H1 (cell line): ENCODE measurements around the gene LARP6. TPM values are rescaled to one million over a fixed set of nuclear protein-coding genes. Genes with fewer than 3 reads are reported as not detected.

ENCODE experiments used
- CTCF ChIA-PET: fragments of 300-600 bp; sonication (Branson Sonifier 250); formaldehyde crosslinking; loops from one replicate; lab custom pipeline; 2021; ENCODE audit not compliant: partially characterized antibody; lab: Charles Lee
- POLR2A ChIA-PET: fragments of 300-600 bp; sonication (Branson Sonifier 250); formaldehyde crosslinking; loops from one replicate; lab custom pipeline; 2021; ENCODE audit warnings: inconsistent platforms; ENCODE audit not compliant: partially characterized antibody; lab: Charles Lee
- DNase-seq, 2 experiments: peaks; one replicate each; pipeline versions ENCODE4 v3.0.0 to v3.0.0-alpha.2; 2010 to 2022; ENCODE audit warnings: low spot score in 2 of 2, low read depth in 1 of 2, mixed read lengths in 1 of 2
- FAIRE-seq: peaks from 2 replicates; lab custom pipeline; 2011; peaks lifted over from hg19 to GRCh38; lab: Jason Lieb, UNC
- H2AFZ ChIP-seq: 2 replicates; pipeline ENCODE4 v1.8.1; 2012; ENCODE audit warnings: low read length, inconsistent platforms
- H2AK5ac ChIP-seq: 2 replicates; pipeline ENCODE4 v1.6.1; 2013; ENCODE audit warnings: low read depth, low read length
- H2BK120ac ChIP-seq: replicated peaks from 2 replicates; pipeline ENCODE3; 2013; ENCODE audit warnings: low read depth, low read length, inconsistent platforms
- H2BK12ac ChIP-seq: 2 replicates; pipeline ENCODE4 v1.6.1; 2013; ENCODE audit warnings: low read depth, low read length
- H2BK15ac ChIP-seq: 2 replicates; pipeline ENCODE4 v1.6.1; 2013; ENCODE audit warnings: low read length
- H2BK20ac ChIP-seq: 2 replicates; pipeline ENCODE4 v1.6.1; 2013; ENCODE audit warnings: low read length
- H2BK5ac ChIP-seq: 2 replicates; pipeline ENCODE4 v1.6.1; 2013; ENCODE audit warnings: low read depth, low read length
- H3K14ac ChIP-seq: 2 replicates; pipeline ENCODE4 v1.6.1; 2013; ENCODE audit warnings: inconsistent platforms; ENCODE audit not compliant: insufficient read length
- H3K18ac ChIP-seq: 2 replicates; pipeline ENCODE4 v1.6.1; 2013; ENCODE audit warnings: low read length; ENCODE audit errors: extremely low read depth
- H3K23ac ChIP-seq: 2 replicates; pipeline ENCODE4 v1.6.1; 2013; ENCODE audit warnings: inconsistent platforms; ENCODE audit not compliant: insufficient read length
- H3K23me2 ChIP-seq: 2 replicates; pipeline ENCODE4 v1.6.1; 2013; ENCODE audit warnings: low read depth, low read length
- H3K27ac ChIP-seq: 2 replicates; pipeline ENCODE4 v1.6.1; 2011; ENCODE audit warnings: low read depth, low read length, inconsistent platforms
- H3K27me3 ChIP-seq, 4 experiments: replicated peaks in 1 of 4; 1 replicate in 1 of 4; 2 replicates in 3 of 4; pipeline versions ENCODE4 v1.6.1 to v1.8.1; 2011 to 2013; ENCODE audit warnings: low read length in 3 of 4, mild to moderate bottlenecking in 3 of 4, inconsistent platforms in 2 of 4, mixed read lengths in 2 of 4, moderate library complexity in 1 of 4; ENCODE audit not compliant: control insufficient read depth in 3 of 4, insufficient read depth in 3 of 4; ENCODE audit errors: extremely low read depth in 1 of 4
- H3K36me3 ChIP-seq, 4 experiments: 2 replicates each; pipeline versions ENCODE4 v1.6.1 to v1.8.1; 2011 to 2013; ENCODE audit warnings: mild to moderate bottlenecking in 4 of 4, low read length in 3 of 4, moderate library complexity in 2 of 4, control low read depth in 1 of 4, inconsistent platforms in 1 of 4; ENCODE audit not compliant: insufficient read depth in 4 of 4, control insufficient read depth in 2 of 4
- H3K4ac ChIP-seq: replicated peaks from 2 replicates; pipeline ENCODE3; 2013; ENCODE audit warnings: low read length, low read depth, mixed read lengths, inconsistent platforms; ENCODE audit not compliant: insufficient read length
- H3K4me1 ChIP-seq, 4 experiments: replicated peaks in 1 of 4; 1 replicate in 1 of 4; 2 replicates in 3 of 4; pipeline versions ENCODE4 v1.6.1 to v1.8.1; 2011 to 2013; ENCODE audit warnings: low read length in 3 of 4, inconsistent platforms in 2 of 4, mixed read lengths in 1 of 4; ENCODE audit not compliant: insufficient read depth in 4 of 4, control insufficient read depth in 3 of 4
- H3K4me2 ChIP-seq, 2 experiments: 2 replicates each; pipeline versions ENCODE4 v1.6.1 to v1.8.1; 2011 to 2013; ENCODE audit warnings: low read depth in 2 of 2, low read length in 2 of 2, control low read depth in 1 of 2, inconsistent platforms in 1 of 2, mild to moderate bottlenecking in 1 of 2; ENCODE audit not compliant: insufficient read depth in 1 of 2
- H3K4me3 ChIP-seq, 4 experiments: fragments of 200-600, 300-600 bp in 1 of 4; sonication (generic), shearing (Covaris generic), sonication (Bioruptor Twin) in 1 of 4; 2 replicates each; pipeline versions ENCODE4 v1.5.1 to v1.8.1; 2011 to 2016; ENCODE audit warnings: low read length in 4 of 4, low read depth in 3 of 4, control low read depth in 2 of 4, inconsistent platforms in 2 of 4, mild to moderate bottlenecking in 2 of 4, mixed read lengths in 1 of 4, moderate library complexity in 1 of 4; ENCODE audit not compliant: insufficient read depth in 2 of 4; ENCODE audit errors: extremely low read depth in 1 of 4
- H3K56ac ChIP-seq: replicated peaks from 2 replicates; pipeline ENCODE3; 2013; ENCODE audit warnings: low read depth, mild to moderate bottlenecking, mixed read lengths, low read length, inconsistent platforms; ENCODE audit not compliant: insufficient read length
- H3K79me1 ChIP-seq: 2 replicates; pipeline ENCODE4 v1.6.1; 2013; ENCODE audit warnings: low read depth, low read length, control low read depth
- H3K79me2 ChIP-seq, 2 experiments: 2 replicates each; pipeline versions ENCODE4 v1.6.1 to v1.8.1; 2012 to 2013; ENCODE audit warnings: low read length in 2 of 2, mild to moderate bottlenecking in 2 of 2, inconsistent platforms in 1 of 2; ENCODE audit not compliant: insufficient read depth in 2 of 2, control insufficient read depth in 1 of 2
- H3K9ac ChIP-seq, 4 experiments: replicated peaks in 1 of 4; 1 replicate in 1 of 4; 2 replicates in 3 of 4; pipeline versions ENCODE4 v1.6.1 to v1.8.1; 2011 to 2013; ENCODE audit warnings: low read depth in 3 of 4, low read length in 3 of 4, control low read depth in 2 of 4, mild to moderate bottlenecking in 2 of 4, moderate library complexity in 2 of 4, inconsistent platforms in 1 of 4; ENCODE audit errors: extremely low read depth in 1 of 4
- H3K9me3 ChIP-seq, 2 experiments: 2 replicates each; pipeline versions ENCODE4 v1.6.1 to v1.8.1; 2012 to 2013; ENCODE audit warnings: mild to moderate bottlenecking in 2 of 2, moderate library complexity in 2 of 2, control low read depth in 1 of 2, inconsistent platforms in 1 of 2, low read depth in 1 of 2, low read length in 1 of 2, mixed read lengths in 1 of 2; ENCODE audit not compliant: insufficient read depth in 2 of 2
- H4K20me1 ChIP-seq, 2 experiments: replicated peaks in 1 of 2; 2 replicates each; pipeline versions ENCODE3 to v1.8.1; 2011 to 2013; ENCODE audit warnings: inconsistent platforms in 2 of 2, low read length in 2 of 2, mild to moderate bottlenecking in 1 of 2; ENCODE audit not compliant: insufficient read depth in 2 of 2, control insufficient read depth in 1 of 2
- H4K5ac ChIP-seq: 2 replicates; pipeline ENCODE4 v1.6.1; 2013; ENCODE audit warnings: low read length, low read depth, mixed read lengths, inconsistent platforms; ENCODE audit not compliant: insufficient read length
- H4K8ac ChIP-seq: 2 replicates; pipeline ENCODE4 v1.8.0; 2013; ENCODE audit warnings: mild to moderate bottlenecking, moderate library complexity, low read length, inconsistent platforms; ENCODE audit not compliant: insufficient read depth; ENCODE audit errors: extremely low read depth
- H4K91ac ChIP-seq: replicated peaks from 2 replicates; pipeline ENCODE3; 2013; ENCODE audit warnings: low read length, mixed read lengths, inconsistent platforms; ENCODE audit not compliant: insufficient read length
- GABPA ChIP-seq: IDR thresholded peaks from 2 replicates; pipeline ENCODE4 v1.6.1; 2011; ENCODE audit warnings: mild to moderate bottlenecking, low read length, moderate library complexity, borderline replicate concordance; ENCODE audit not compliant: insufficient read depth
- GTF2F1 ChIP-seq: IDR thresholded peaks from 2 replicates; pipeline ENCODE4 v1.6.1; 2012; ENCODE audit warnings: low read depth, low read length, improper control_type of control experiment, borderline replicate concordance
- KDM4A ChIP-seq: IDR thresholded peaks from one replicate; pipeline ENCODE4 v1.7.1; 2012; ENCODE audit warnings: low read depth, mild to moderate bottlenecking, moderate library complexity, low read length, inconsistent platforms; ENCODE audit not compliant: severe bottlenecking
- RAD21 ChIP-seq, 2 experiments: IDR thresholded peaks in 1 of 2; conservative IDR thresholded peaks in 1 of 2; 2 replicates each; pipeline ENCODE4 v1.6.1; 2011; ENCODE audit warnings: low read depth in 2 of 2, low read length in 2 of 2, improper control_type of control experiment in 1 of 2, inconsistent platforms in 1 of 2, mild to moderate bottlenecking in 1 of 2, moderate library complexity in 1 of 2
- RBBP5 ChIP-seq: IDR thresholded peaks from 2 replicates; pipeline ENCODE4 v1.7.1; 2012; ENCODE audit warnings: low read depth, mild to moderate bottlenecking, inconsistent platforms, low read length, moderate library complexity, borderline replicate concordance
- SIX5 ChIP-seq: IDR thresholded peaks from 2 replicates; pipeline ENCODE4 v1.6.1; 2011; ENCODE audit warnings: mild to moderate bottlenecking, low read depth, low read length
- WGBS, 2 experiments: shearing (Covaris generic) in 1 of 2; methylation state at CpG; one replicate each; pipeline versions ENCODE4 v1.1.6 to v1.1.7; 2013 to 2015; ENCODE audit warnings: low lambda C conversion rate in 2 of 2, mixed read lengths in 2 of 2, inconsistent platforms in 1 of 2, low coverage in 1 of 2, missing lambda C conversion rate in 1 of 2; ENCODE audit not compliant: insufficient replicate concordance in 2 of 2, insufficient coverage in 1 of 2, insufficient read length in 1 of 2; ENCODE audit errors: extremely low coverage in 1 of 2, missing lambda C conversion rate in 1 of 2; 5-methylcytosine and 5-hydroxymethylcytosine counted together
- polyA plus RNA-seq, 7 experiments: library from polyadenylated mRNA; depleted of rRNA in 3 of 7; stranded (reverse) in 5 of 7; unstranded in 2 of 7; fragments of >200 nt in 5 of 7; fragments of 200-250 nt in 2 of 7; gene quantifications; 1 replicate in 5 of 7; 2 replicates in 1 of 7; 4 replicates in 1 of 7; pipeline versions ENCODE4 v1.2.1 to v1.2.3, GENCODE V29; 2011 to 2013; ENCODE audit warnings: missing spikeins in 2 of 7, mixed read lengths in 2 of 7
- total RNA-seq: library from RNA; stranded (reverse); fragmentation: NEBNext Ultra II Directional; extraction: Animal tissue kit (Norgen Biotek cat#: 25700); gene quantifications from 2 replicates; pipeline ENCODE4 v1.2.1, GENCODE V29; 2021

Gene LARP6
- total and polyA plus RNA-seq, 2 of the 8 experiments (the other 6 are each of a cell fraction or from before 2014, with no cell fraction given): 21.0 to 24.7 TPM

DNA sequence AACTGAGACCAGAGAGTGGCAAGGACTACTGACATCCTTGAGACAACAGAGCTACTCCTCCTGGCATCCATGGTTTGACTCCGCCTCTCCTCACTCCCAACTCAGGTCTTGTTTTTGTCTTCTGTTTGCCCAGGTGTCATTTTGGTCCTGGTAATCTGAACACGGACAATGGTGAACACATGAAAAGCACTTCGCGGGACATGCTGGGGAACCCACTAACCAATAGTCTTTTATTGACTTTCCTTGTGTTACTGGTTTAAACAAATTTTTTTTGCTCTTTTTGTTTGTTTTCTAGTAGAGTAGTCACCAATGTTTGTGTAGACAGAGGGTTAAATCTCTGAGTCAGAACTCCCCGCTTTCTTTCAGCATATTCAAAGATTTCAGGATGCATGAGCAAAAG lies 38.4 kb downstream of the LARP6 start:
- no peak overlapping the region for H3K56ac ChIP-seq
- no peak overlapping the region for H3K27ac ChIP-seq
- H2BK12ac ChIP-seq: no peak overlapping the region
- no peak overlapping the region for H2BK5ac ChIP-seq
- H3K4ac ChIP-seq: no peak overlapping the region
- H3K4me3 ChIP-seq: no peak overlapping the region
- ChIA-PET POLR2A (no interaction called here), CTCF (interaction anchor here (1.5 kb wide), 1 partner anchor 9 kb away, joined by 4 read pairs; no protein-coding TSS in a partner anchor)
- H2AFZ ChIP-seq: peak overlapping the region; percentile 66; the same call in 1 of the 2 replicates
- H4K8ac ChIP-seq: no peak overlapping the region
- no peak for DNase-seq
- no peak overlapping the region for H4K91ac ChIP-seq
- H4K5ac ChIP-seq: no peak overlapping the region
- H3K36me3 ChIP-seq: no peaks in the 10 kb centered on the region
- no peak for FAIRE-seq
- no peak overlapping the region for H3K14ac ChIP-seq
- no peaks in the 10 kb centered on the region for H3K23me2 ChIP-seq
- no peaks in the 10 kb centered on the region for H3K4me1 ChIP-seq
- no peak overlapping the region for H2BK20ac ChIP-seq
- no peak overlapping the region for H3K9ac ChIP-seq
- H3K79me2 ChIP-seq: no peaks in the 10 kb centered on the region
- no peak overlapping the region for H3K23ac ChIP-seq
- H3K4me2 ChIP-seq: no peak overlapping the region
- no peak overlapping the region for H2AK5ac ChIP-seq
- no peaks in the 10 kb centered on the region for H4K20me1 ChIP-seq
- no peak overlapping the region for H3K18ac ChIP-seq
- 86% methylated on average over 5 of the region's 5 CpGs; no CpG with 5 or more reads in 1 of the 2 experiments for WGBS, 2 experiments
- no peaks in the 10 kb centered on the region; a peak in 1 of 4 replicates for H3K9me3 ChIP-seq
- TF ChIP-seq GABPA: no peak
- TF ChIP-seq KDM4A: no peak
- TF ChIP-seq GTF2F1: no peak
- no peak for TF ChIP-seq SIX5
- no peak for TF ChIP-seq RBBP5
- no peak for TF ChIP-seq RAD21 (IDR thresholded peaks at IDR 0.05 in 1 of 2, conservative IDR thresholded peaks at IDR 0.05 in 1 of 2; ENCODE audit: low read depth in 2 of 2, low read length in 2 of 2)
- no peak overlapping the region for H2BK120ac ChIP-seq
- no peak overlapping the region for H2BK15ac ChIP-seq
- no peaks in the 10 kb centered on the region for H3K27me3 ChIP-seq
- no peaks in the 10 kb centered on the region for H3K79me1 ChIP-seq
